ENCODE data around the gene SMIM27. TPM values are rescaled to one million over a fixed set of nuclear protein-coding genes. Genes with fewer than 3 reads are reported as not detected.

Gene SMIM27
- total and polyA plus RNA-seq, 2 of the 13 experiments (the other 11 are each of a cell fraction or from before 2014, with no cell fraction given), result 17.9 to 19.0 TPM

- intact Hi-C loops (cut with micrococcal nuclease; ENCODE audit: unreplicated experiment) (no loop called here), in situ Hi-C loops (cut with HindIII; ENCODE audit: extremely low pct_ligation_motif_present, low pct_unique_long_range_greater_than_20kb) (no loop called here)
- Histone ChIP-seq H2AFZ (ENCODE audit: low read length) (no peak overlapping the region), H3K27me3 (ENCODE audit: control insufficient read depth in 1 of 2, insufficient read depth in 2 of 2, low read length in 2 of 2) (no peaks in the 10 kb centered on the region; a peak in 1 of 5 replicates), H3K79me2 (ENCODE audit: insufficient read depth, low read length) (peaks cover 4% of the 10 kb centered on the region), H3K9me3 (ENCODE audit: low read length) (no peaks in the 10 kb centered on the region), H3K27ac (ENCODE audit: extremely low read length, insufficient read depth, low read length) (no peak overlapping the region), H4K20me1 (ENCODE audit: insufficient read depth, low read length) (no peaks in the 10 kb centered on the region), H3K4me1 (ENCODE audit: insufficient read depth, low read length) (peaks cover 26% of the 10 kb centered on the region), H3K36me3 (replicated peaks in 1 of 2; ENCODE audit: control insufficient read depth in 1 of 2, insufficient read depth in 2 of 2, low read length in 2 of 2) (no peaks in the 10 kb centered on the region), H3K4me3 (replicated peaks in 1 of 3; ENCODE audit: insufficient read depth in 1 of 3, low read depth in 2 of 3, low read length in 3 of 3) (no peak overlapping the region), H3K4me2 (ENCODE audit: low read depth, low read length) (no peak overlapping the region), H3K9ac (ENCODE audit: insufficient read depth, low read depth, low read length) (no peak overlapping the region)
- POLR2A ChIA-PET, result interaction anchor here (1.3 kb wide), 1 partner anchor 26 kb away, joined by 3 read pairs; no protein-coding TSS in a partner anchor
- TF ChIP-seq DBP (CRISPR knock-in tag; IDR thresholded peaks at IDR 0.05; ENCODE audit: not compliant biosample characterization), result no peak
- TF ChIP-seq TP53 (CRISPR knock-in tag; conservative IDR thresholded peaks at IDR 0.05), result no peak
- TF ChIP-seq SETDB1 (CRISPR knock-in tag; IDR thresholded peaks at IDR 0.05; ENCODE audit: borderline replicate concordance), result no peak
- TF ChIP-seq TCF7L2 (IDR thresholded peaks at IDR 0.05; ENCODE audit: low read depth, low read length), result no peak
- no peak for TF ChIP-seq ZBTB3 (CRISPR knock-in tag; IDR thresholded peaks at IDR 0.05; ENCODE audit: borderline replicate concordance, low read depth)
- TF ChIP-seq ZNF253 (CRISPR knock-in tag; IDR thresholded peaks at IDR 0.05; ENCODE audit: borderline replicate concordance), result no peak
- TF ChIP-seq ZNF781 (CRISPR knock-in tag; IDR thresholded peaks at IDR 0.05; ENCODE audit: borderline replicate concordance, not compliant biosample characterization), result no peak
- TF ChIP-seq DMAP1 (CRISPR knock-in tag; IDR thresholded peaks at IDR 0.05), result no peak
- TF ChIP-seq ZNF619 (CRISPR knock-in tag; IDR thresholded peaks at IDR 0.05), result no peak
- no peak for DNase-seq (ENCODE audit: low spot score)
- ATAC-seq, result no peak
- CTCF ChIA-PET (ENCODE audit: low intra/inter-chr PET ratio, low total read pairs), result interaction anchor here (4.9 kb wide), 1 partner anchor 198 kb away, joined by 115 read pairs; no protein-coding TSS in a partner anchor
- WGBS (ENCODE audit: low lambda C conversion rate), result 24% methylated on average over 3 of the region's 3 CpGs
- no peak for FAIRE-seq
- no TSS peak for BruUV-seq (replicated peaks)
These were observed 25.2 kb downstream of the SMIM27 start for GRCh38 chr9:32577316-32577715.

All from HepG2 (cell line).